ENCODE measurements around the gene ADAMTS17.

Gene ADAMTS17

GRCh38 chr15:100008258-100008657 lies 333.5 kb downstream of the ADAMTS17 start:
- no peak for DNase-seq

GRCh38 chr15:100007609-100008008 lies 334.2 kb downstream of the ADAMTS17 start:
- no peak for DNase-seq

GRCh38 chr15:100005715-100006114 lies 336.1 kb downstream of the ADAMTS17 start:
- no peak for DNase-seq

- no peak for DNase-seq
Observed at GRCh38 chr15:100005013-100005412, 336.8 kb downstream of the ADAMTS17 start.

DNA sequence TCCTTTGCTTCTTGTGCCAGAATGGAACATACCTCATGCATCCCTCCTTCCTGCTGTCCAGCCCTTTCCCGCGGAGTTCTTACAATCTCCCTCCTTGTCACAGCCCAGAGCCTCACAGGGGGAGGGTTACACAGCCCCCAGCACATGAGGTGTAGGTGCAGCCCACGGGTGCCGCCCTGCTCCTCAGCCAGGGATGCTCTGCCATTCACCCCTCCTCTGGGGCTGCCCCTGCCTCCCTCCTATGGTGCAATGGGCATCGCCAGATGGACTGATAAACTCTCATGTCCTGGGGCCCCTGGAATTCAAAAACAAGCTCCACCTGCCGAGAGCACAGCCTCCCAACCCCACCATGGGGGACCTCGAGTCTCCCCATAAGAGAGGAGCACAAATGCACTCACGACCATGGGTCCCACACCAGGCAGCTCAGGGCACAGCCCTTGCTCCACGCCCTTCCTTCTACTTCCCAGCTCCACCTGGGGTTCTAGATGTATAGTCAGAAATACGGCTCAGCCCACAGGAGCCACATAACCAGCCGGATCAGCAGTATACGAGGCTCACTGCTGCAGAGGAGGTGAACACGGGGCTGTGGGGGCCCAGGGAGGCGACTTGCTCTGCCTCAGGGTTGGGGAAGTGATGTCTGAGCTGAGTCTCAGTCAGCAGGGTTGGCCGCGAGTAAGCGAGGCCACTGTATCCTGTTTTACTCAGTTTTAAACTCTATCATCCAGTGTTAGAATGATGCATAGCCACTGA lies 338.8 kb downstream of the ADAMTS17 start:
- no peak for DNase-seq

DNA sequence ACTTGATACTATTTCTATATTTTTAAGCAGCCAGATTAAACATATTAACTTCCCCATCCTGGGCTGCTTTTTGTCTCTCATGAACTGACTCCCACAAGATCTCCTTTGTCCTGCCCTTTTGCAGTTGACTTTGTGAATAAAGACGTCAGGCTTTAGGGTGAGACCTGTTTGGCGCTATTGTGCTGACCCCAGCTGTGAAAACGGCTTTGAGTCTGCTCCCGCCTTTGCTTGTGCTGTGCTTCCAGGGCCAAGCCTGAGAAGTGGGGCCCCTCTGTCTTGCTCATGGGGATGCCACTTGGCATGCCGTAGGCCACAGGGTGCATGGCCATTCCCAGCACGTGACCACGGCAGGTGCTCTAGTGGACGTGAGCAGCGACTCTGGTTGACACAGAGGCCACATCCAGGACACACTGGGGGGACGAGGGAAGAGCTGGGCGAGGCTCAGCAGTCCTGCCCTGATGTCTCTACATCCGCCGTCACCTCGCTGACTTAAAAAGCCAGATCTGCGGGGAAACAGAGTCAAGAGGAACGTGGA lies 339.6 kb downstream of the ADAMTS17 start:
- no peak for DNase-seq

GRCh38 chr15:100001405-100001804 lies 340.4 kb downstream of the ADAMTS17 start:
- DNase-seq, result no peak

DNA sequence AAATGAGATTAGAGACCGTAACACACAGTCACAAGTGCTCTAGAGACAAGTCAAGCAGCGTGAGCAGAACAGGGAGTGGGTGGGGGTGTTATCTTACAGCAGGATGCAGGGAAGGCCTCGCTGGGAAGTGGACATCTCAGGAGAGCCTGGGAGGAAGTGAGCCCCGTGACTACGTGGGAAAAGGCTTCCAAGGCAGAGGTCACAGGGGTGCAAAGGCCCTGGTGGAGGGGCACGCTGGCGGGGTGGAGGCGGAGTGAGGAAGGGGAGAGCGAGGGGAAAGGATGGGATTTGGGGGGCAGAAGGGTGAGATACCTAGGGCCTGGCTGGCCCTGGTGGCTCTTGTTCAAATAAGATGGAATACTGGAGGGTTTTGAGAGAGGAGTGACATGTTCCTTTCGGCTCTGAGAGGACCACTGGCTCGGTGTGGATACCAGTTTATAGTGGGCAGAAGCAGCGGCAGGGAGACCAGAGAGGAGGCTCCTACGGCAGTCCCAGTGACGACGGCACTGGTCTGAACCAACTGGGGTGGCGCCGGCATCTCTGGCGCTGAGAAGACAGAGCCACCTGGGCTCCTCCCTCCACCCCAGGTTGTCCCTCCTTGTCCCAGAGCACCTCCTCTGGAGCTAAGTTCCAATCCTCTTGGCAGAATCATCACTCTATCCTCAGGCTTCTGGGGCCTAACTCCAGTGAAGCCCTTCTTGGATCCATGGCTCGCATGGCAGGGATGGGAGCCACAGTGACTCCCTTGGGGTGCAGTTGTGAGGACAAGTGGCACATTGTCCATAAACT lies 342.3 kb downstream of the ADAMTS17 start:
- no peak for DNase-seq

DNA sequence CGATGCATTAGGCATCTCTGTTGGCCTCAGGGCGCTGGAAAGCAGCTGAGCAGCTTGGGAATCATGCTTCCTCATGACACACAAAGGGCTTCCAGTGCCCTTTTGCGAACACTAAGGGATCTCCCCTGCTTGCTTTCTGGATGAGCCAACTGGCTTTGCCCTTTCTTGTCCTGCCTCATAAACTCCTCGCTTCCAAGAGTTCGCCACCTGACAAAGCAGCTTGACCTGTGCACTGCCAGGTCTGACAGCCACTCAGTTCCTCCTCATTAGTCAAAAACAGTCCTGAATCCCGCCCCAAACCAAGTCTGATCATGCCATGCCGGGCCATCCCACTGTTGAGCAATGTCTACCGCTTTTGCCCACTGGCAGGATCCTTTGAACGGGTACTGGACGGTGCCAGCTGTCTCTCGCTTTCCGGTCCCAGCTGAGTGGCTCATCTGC lies 343.1 kb downstream of the ADAMTS17 start:
- DNase-seq, result no peak

- no peak for DNase-seq
Observed at GRCh38 chr15:99997112-99997651, 344.6 kb downstream of the ADAMTS17 start.

GRCh38 chr15:99996660-99997059 lies 345.1 kb downstream of the ADAMTS17 start:
- no peak for DNase-seq

DNA sequence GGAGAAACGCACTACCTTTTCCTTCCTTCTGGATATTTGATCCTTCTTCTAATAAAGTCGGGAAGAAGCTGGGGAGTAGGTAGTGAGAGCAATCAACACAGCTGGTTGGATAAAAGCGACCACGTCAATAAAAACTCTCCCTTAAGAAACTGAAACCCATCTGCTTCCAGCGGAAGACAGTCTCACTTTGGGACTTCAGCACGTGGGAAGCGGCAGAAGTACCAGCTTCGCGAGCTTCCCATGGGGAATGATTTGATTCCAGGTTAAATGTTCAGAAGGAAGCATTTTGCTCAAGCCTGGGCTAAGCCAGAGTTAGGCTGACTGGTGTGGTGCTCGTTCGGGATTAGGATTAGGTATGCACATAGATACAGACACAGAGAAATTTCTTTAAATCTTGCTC lies 346.2 kb downstream of the ADAMTS17 start:
- no peak for DNase-seq

DNA sequence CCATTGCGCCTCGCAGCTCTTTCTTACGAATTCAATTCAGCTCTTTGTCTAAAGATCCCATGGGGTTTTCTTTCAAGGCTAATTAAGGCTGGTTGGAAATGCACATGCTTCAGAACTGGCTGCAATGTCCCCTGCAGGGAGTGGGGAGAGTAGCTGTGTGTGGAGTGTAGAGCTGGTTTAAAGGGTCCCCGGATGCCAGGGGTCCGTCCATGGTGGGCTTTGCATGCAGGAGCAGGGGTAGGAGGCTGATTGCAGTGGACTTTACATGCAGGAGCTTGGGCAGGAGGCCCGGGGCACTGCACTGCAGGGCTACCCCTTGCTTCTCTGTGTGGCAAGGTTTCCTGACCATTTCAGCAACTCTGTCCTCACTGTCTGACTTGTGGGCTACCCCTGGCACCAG lies 346.9 kb downstream of the ADAMTS17 start:
- DNase-seq, result no peak

- DNase-seq, result no peak
Observed at GRCh38 chr15:99993681-99994131, 348.1 kb downstream of the ADAMTS17 start.

DNA sequence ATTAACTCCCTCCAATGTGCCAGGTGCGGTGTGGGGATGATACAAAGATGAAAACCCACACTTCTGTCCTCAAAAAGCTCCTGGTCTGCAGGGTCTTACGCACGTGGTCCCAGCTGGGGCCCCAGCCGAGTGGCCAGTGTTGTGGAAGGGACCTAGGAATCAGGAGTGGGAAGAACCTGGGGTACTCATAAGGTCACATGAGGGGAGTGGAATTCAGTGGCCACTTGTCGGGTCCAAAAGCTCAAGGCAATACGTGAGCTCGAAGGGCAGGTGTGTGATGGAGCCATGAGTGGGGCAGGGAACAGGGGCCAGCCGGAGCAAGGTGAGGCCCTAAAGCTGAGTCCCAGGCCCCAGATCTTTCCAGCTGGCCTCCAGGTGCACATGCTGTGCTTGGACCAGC lies 348.5 kb downstream of the ADAMTS17 start:
- no peak for DNase-seq

- DNase-seq, result no peak
Observed at GRCh38 chr15:99992611-99993231, 349.1 kb downstream of the ADAMTS17 start.

GRCh38 chr15:99989095-99989494 lies 352.7 kb downstream of the ADAMTS17 start:
- no peak for DNase-seq

GRCh38 chr15:99987701-99988100 lies 354.1 kb downstream of the ADAMTS17 start:
- DNase-seq, result no peak

DNA sequence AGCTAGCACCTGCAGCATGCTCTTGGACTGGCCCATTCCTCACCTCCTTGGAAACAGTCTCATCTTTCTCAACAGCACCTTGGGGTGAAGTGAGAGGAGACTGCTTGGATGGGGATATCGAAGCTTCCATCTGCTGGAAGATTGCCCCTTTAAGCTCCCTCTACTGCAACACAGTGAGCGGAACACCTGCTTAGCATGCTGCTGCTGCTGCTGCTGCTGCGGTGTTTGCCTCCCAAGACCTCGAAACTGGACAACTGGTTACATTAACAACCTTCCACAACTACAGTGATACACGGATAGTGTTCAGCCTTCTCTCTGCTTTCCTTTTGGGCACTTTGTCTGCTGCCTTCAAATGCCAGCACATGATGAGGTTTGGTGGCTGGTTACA lies 354.7 kb downstream of the ADAMTS17 start:
- no peak for DNase-seq

DNA sequence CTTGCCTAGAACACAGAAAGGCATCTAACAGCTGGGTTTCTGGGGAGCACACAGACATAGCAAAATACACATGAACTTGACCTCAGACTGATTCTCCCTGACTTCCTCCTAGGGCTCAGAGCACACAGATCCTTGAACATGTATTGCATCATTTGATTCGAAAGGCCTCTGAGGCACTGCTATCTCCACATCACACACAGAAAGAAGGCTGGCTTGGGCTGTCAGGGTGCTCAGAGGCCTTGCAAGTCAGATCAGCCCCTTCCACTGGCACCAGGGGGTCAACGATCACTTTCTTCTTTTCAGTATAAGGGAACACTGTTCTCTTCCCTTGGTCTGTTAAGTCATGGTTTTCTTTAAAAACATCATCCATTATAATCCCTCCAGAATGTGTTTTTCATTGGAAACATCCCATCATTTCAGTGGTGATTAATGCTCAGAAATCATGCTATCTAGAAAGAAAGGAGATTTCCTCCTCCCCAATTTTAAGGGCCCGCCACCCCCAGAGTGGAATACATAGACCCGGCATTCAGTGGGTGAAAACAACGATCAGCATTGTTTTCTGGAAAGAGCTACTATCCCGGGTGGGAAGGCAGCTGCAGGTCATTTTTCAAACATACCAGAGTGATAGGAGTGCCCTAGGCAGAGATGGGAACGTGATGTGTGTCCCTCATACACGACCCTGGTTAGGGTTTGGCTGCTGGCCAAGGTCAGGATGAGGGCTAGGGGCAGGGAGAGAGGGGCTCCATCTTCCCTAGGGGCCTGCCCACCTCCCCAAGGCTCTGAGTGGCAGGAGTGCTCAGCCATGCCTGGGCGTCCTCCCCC lies 355.3 kb downstream of the ADAMTS17 start:
- DNase-seq, result no peak

GRCh38 chr15:99985878-99986277 lies 355.9 kb downstream of the ADAMTS17 start:
- no peak for DNase-seq
